IMR-90 (cell line): ENCODE data around the gene TGM4. TPM values are rescaled to one million over a fixed set of nuclear protein-coding genes. Genes with fewer than 3 reads are reported as not detected.

ENCODE experiments used
- ATAC-seq: fragments of 200-7000 bp; cut with Tn5 transposase; 2 replicates; pipeline ENCODE4 v1.9.1; 2020; ENCODE audit warnings: low read depth, mild to moderate bottlenecking, moderate library complexity
- BruUV-seq: library from RNA; stranded (reverse); fragments of 400-500 nt; replicated peaks from 2 replicates; lab custom pipeline; 2021; lab: Mats Ljungman, UMichigan
- CTCF ChIA-PET: fragments of 300-600 bp; formaldehyde crosslinking; extraction: SDS; loops from one replicate; lab custom pipeline; 2021; ENCODE audit warnings: antibody characterized with exemption; lab: Yijun Ruan, JAX
- POLR2A ChIA-PET: fragments of 300-600 bp; sonication (Branson Sonifier 250); formaldehyde crosslinking; loops from one replicate; lab custom pipeline; 2022; ENCODE audit warnings: antibody characterized with exemption; ENCODE audit not compliant: unreplicated experiment; lab: Charles Lee
- DNase-seq: peaks from one replicate; pipeline ENCODE4 v3.0.0; 2013
- H2AFZ ChIP-seq: replicated peaks from 2 replicates; pipeline ENCODE3; 2013; ENCODE audit warnings: low read length, mild to moderate bottlenecking; ENCODE audit not compliant: poor library complexity
- H2AK5ac ChIP-seq: 2 replicates; pipeline ENCODE4 v1.6.1; 2013; ENCODE audit warnings: low read depth, low read length, inconsistent platforms
- H2AK9ac ChIP-seq: replicated peaks from 2 replicates; pipeline ENCODE3; 2013; ENCODE audit warnings: mild to moderate bottlenecking, low read depth, low read length, moderate library complexity; ENCODE audit not compliant: poor library complexity
- H2BK120ac ChIP-seq: 2 replicates; pipeline ENCODE4 v1.6.1; 2013; ENCODE audit warnings: low read depth, low read length, inconsistent platforms
- H2BK15ac ChIP-seq: 3 replicates; pipeline ENCODE4 v1.6.1; 2013; ENCODE audit warnings: low read depth, low read length, inconsistent platforms
- H2BK20ac ChIP-seq: 2 replicates; pipeline ENCODE4 v1.6.1; 2013; ENCODE audit warnings: low read depth, mild to moderate bottlenecking, inconsistent platforms, low read length, moderate library complexity
- H2BK5ac ChIP-seq: 2 replicates; pipeline ENCODE4 v1.6.1; 2013; ENCODE audit warnings: mild to moderate bottlenecking, low read depth, low read length, inconsistent platforms; ENCODE audit not compliant: poor library complexity, severe bottlenecking
- H3K14ac ChIP-seq: replicated peaks from 2 replicates; pipeline ENCODE4 v1.6.1; 2013; ENCODE audit warnings: low read depth, low read length, inconsistent platforms
- H3K18ac ChIP-seq: 2 replicates; pipeline ENCODE4 v1.6.1; 2013; ENCODE audit warnings: low read depth, low read length, control low read depth
- H3K23ac ChIP-seq: 2 replicates; pipeline ENCODE4 v1.6.1; 2013; ENCODE audit warnings: low read depth, low read length, inconsistent platforms
- H3K27ac ChIP-seq: 2 replicates; pipeline ENCODE4 v1.5.1; 2013; ENCODE audit warnings: mild to moderate bottlenecking, control low read depth, low read length; ENCODE audit not compliant: insufficient read depth
- H3K27me3 ChIP-seq: 2 replicates; pipeline ENCODE4 v1.6.1; 2013; ENCODE audit warnings: low read length; ENCODE audit not compliant: control insufficient read depth, insufficient read depth
- H3K36me3 ChIP-seq: 2 replicates; pipeline ENCODE4 v1.6.1; 2013; ENCODE audit warnings: low read length, mixed read lengths; ENCODE audit not compliant: control insufficient read depth, insufficient read depth
- H3K4ac ChIP-seq: 2 replicates; pipeline ENCODE4 v1.6.1; 2013; ENCODE audit warnings: low read depth, low read length, inconsistent platforms
- H3K4me1 ChIP-seq: 2 replicates; pipeline ENCODE4 v1.6.1; 2013; ENCODE audit warnings: low read length, mixed read lengths; ENCODE audit not compliant: control insufficient read depth, insufficient read depth
- H3K4me2 ChIP-seq: 2 replicates; pipeline ENCODE4 v1.6.1; 2013; ENCODE audit warnings: low read depth, mild to moderate bottlenecking, control low read depth, low read length, moderate library complexity
- H3K4me3 ChIP-seq: 2 replicates; pipeline ENCODE4 v1.5.1; 2013; ENCODE audit warnings: low read depth, mild to moderate bottlenecking, control low read depth, low read length, moderate library complexity; ENCODE audit not compliant: insufficient read depth
- H3K56ac ChIP-seq: 2 replicates; pipeline ENCODE4 v1.6.1; 2013; ENCODE audit warnings: low read length, inconsistent platforms; ENCODE audit not compliant: insufficient read depth; ENCODE audit errors: extremely low read depth
- H3K79me1 ChIP-seq, 2 experiments: 2 replicates each; pipeline ENCODE4 v1.6.1; 2013; ENCODE audit warnings: low read length in 2 of 2, inconsistent platforms in 1 of 2, low read depth in 1 of 2
- H3K9ac ChIP-seq: 2 replicates; pipeline ENCODE4 v1.6.1; 2013; ENCODE audit warnings: low read depth, low read length, control low read depth
- H3K9me1 ChIP-seq: 2 replicates; pipeline ENCODE4 v1.6.1; 2013; ENCODE audit warnings: low read length, inconsistent platforms; ENCODE audit not compliant: insufficient read depth
- H3K9me3 ChIP-seq: 2 replicates; pipeline ENCODE4 v1.6.1; 2013; ENCODE audit warnings: low read length; ENCODE audit not compliant: control insufficient read depth, insufficient read depth
- H4K20me1 ChIP-seq: 2 replicates; pipeline ENCODE4 v1.6.1; 2013; ENCODE audit warnings: low read length, inconsistent platforms; ENCODE audit not compliant: insufficient read depth
- H4K5ac ChIP-seq: 2 replicates; pipeline ENCODE4 v1.6.1; 2013; ENCODE audit warnings: mild to moderate bottlenecking, low read depth, low read length, control low read depth
- H4K8ac ChIP-seq, 2 experiments: 2 replicates each; pipeline ENCODE4 v1.6.1; 2013; ENCODE audit warnings: low read depth in 2 of 2, low read length in 2 of 2, control low read depth in 1 of 2, inconsistent platforms in 1 of 2
- H4K91ac ChIP-seq: 2 replicates; pipeline ENCODE4 v1.6.1; 2013; ENCODE audit warnings: low read depth, low read length, inconsistent platforms; ENCODE audit not compliant: insufficient read depth
- BHLHE40 ChIP-seq: fragments of 150-350 bp; IDR thresholded peaks from 2 replicates; pipeline ENCODE4 v1.6.1; 2016; ENCODE audit warnings: mild to moderate bottlenecking, low read depth, low read length
- CEBPB ChIP-seq: IDR thresholded peaks from 2 replicates; pipeline ENCODE4 v1.6.1; 2012; ENCODE audit warnings: low read depth, low read length, improper control_type of control experiment
- CHD1 ChIP-seq: IDR thresholded peaks from 2 replicates; pipeline ENCODE4 v1.6.1; 2012; ENCODE audit warnings: low read depth, low read length, improper control_type of control experiment
- CTCF ChIP-seq: conservative IDR thresholded peaks from 2 replicates; pipeline ENCODE4 v1.5.1; 2012; ENCODE audit warnings: mild to moderate bottlenecking, low read depth, low read length, improper control_type of control experiment
- MAFK ChIP-seq: IDR thresholded peaks from 2 replicates; pipeline ENCODE4 v1.6.1; 2012; ENCODE audit warnings: low read depth, low read length, improper control_type of control experiment
- NFE2L2 ChIP-seq: fragments of 150-350 bp; IDR thresholded peaks from 2 replicates; pipeline ENCODE4 v1.6.1; 2016; ENCODE audit warnings: low read depth, mild to moderate bottlenecking, low read length
- POLR2A ChIP-seq: IDR thresholded peaks from 2 replicates; pipeline ENCODE4 v1.6.1; 2012; ENCODE audit warnings: mild to moderate bottlenecking, low read depth, low read length
- RCOR1 ChIP-seq: IDR thresholded peaks from 2 replicates; pipeline ENCODE4 v1.6.1; 2012; ENCODE audit warnings: mild to moderate bottlenecking, low read length, improper control_type of control experiment; ENCODE audit not compliant: insufficient replicate concordance
- RFX5 ChIP-seq: IDR thresholded peaks from 2 replicates; pipeline ENCODE4 v1.8.0; 2012; ENCODE audit warnings: low read depth, mild to moderate bottlenecking, low read length, moderate library complexity
- SMC3 ChIP-seq: fragments of 150-350 bp; IDR thresholded peaks from 2 replicates; pipeline ENCODE4 v1.6.1; 2016; ENCODE audit warnings: low read depth, mild to moderate bottlenecking, antibody characterized with exemption, low read length, moderate library complexity
- WGBS, 2 experiments: methylation state at CpG; one replicate each; pipeline versions ENCODE4 v1.1.5 to v1.1.7; 2013; ENCODE audit warnings: missing lambda C conversion rate in 2 of 2; ENCODE audit not compliant: insufficient read length in 1 of 2; ENCODE audit errors: extremely low coverage in 2 of 2; 5-methylcytosine and 5-hydroxymethylcytosine counted together
- dilution Hi-C: fragments of 300-500 bp; cut with HindIII; formaldehyde crosslinking; loops from one replicate; pipeline ENCODE4 v1.14.3; 2018; ENCODE audit warnings: low sequenced_read_pairs; ENCODE audit not compliant: unreplicated experiment
- in situ Hi-C: fragments of 300-500 bp; cut with MboI; formaldehyde crosslinking; loops from 3 replicates; pipeline ENCODE4 v1.14.3; 2019; ENCODE audit warnings: low sequenced_read_pairs, inconsistent platforms, mixed read lengths
- intact Hi-C: fragments of 100-400 bp; cut with micrococcal nuclease; formaldehyde crosslinking; loops from 2 replicates; pipeline ENCODE4 v1.10.0; 2022
- polyA plus RNA-seq, 3 experiments: library from polyadenylated mRNA; depleted of rRNA; stranded (reverse); fragments of >200 nt; gene quantifications; 2 replicates each; pipeline ENCODE4 v1.2.3, GENCODE V29; 2012; ENCODE audit warnings: low replicate concordance in 1 of 3
- total RNA-seq: library from RNA; depleted of rRNA; stranded (reverse); fragments of >200 nt; gene quantifications from 2 replicates; pipeline ENCODE4 v1.2.3, GENCODE V29; 2012
- TF ChIP-seq, protein P1 (sequence below): fragments of 150-350 bp; IDR thresholded peaks from 2 replicates; pipeline ENCODE4 v1.6.1; 2017; ENCODE audit warnings: mild to moderate bottlenecking, antibody characterized with exemption, low read length, low read depth

TGM4 gene
- total and polyA plus RNA-seq, 2 of the 4 experiments (the other 2 are of a cell fraction) = under 0.01 to 0.10 TPM

- Histone ChIP-seq H3K56ac (no peak overlapping the region), H3K9me3 (no peaks in the 10 kb centered on the region), H4K5ac (no peak overlapping the region), H3K9me1 (no peaks in the 10 kb centered on the region), H2AK9ac (no peak overlapping the region), H3K18ac (no peak overlapping the region), H3K4me1 (peaks cover 2% of the 10 kb centered on the region; the same call in 1 of the 2 replicates), H3K79me1 (no peaks in the 10 kb centered on the region), H3K4me3 (no peak overlapping the region), H3K27me3 (no peaks in the 10 kb centered on the region), H2AFZ (no peak overlapping the region), H3K4ac (no peak overlapping the region), H4K91ac (no peak overlapping the region), H3K27ac (no peak overlapping the region), H2AK5ac (no peak overlapping the region), H2BK15ac (no peak overlapping the region), H2BK120ac (no peak overlapping the region), H3K36me3 (no peaks in the 10 kb centered on the region), H4K20me1 (no peaks in the 10 kb centered on the region), H2BK20ac (no peak overlapping the region), H3K23ac (no peak overlapping the region), H3K9ac (no peak overlapping the region), H3K4me2 (no peak overlapping the region), H3K14ac (no peak overlapping the region), H4K8ac (no peak overlapping the region), H2BK5ac (no peak overlapping the region)
- dilution Hi-C loops = no loop called here
- in situ Hi-C loops = loop anchor here (25.0 kb wide), 1 partner anchor 540 kb away; the partner anchor contains the start of gene TCAIM
- intact Hi-C loops = no loop called here
- 100% methylated on average over 1 of the region's 3 CpGs; no CpG with 5 or more reads in 1 of the 2 experiments for WGBS, 2 experiments
- ChIA-PET CTCF (no interaction called here), POLR2A (no interaction called here)
- TF ChIP-seq CHD1 (no peak), CEBPB (no peak), POLR2A (no peak), NFE2L2 (no peak), SMC3 (no peak), BHLHE40 (no peak), MAFK (no peak), RCOR1 (no peak), RFX5 (no peak), CTCF (no peak)
- TF ChIP-seq, protein P1, sequence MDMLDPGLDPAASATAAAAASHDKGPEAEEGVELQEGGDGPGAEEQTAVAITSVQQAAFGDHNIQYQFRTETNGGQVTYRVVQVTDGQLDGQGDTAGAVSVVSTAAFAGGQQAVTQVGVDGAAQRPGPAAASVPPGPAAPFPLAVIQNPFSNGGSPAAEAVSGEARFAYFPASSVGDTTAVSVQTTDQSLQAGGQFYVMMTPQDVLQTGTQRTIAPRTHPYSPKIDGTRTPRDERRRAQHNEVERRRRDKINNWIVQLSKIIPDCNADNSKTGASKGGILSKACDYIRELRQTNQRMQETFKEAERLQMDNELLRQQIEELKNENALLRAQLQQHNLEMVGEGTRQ = no peak
- DNase-seq (no peak), ATAC-seq (no peak)
- no TSS peak for BruUV-seq
Measured at GRCh38 chr3:44877333-44877732, 2.9 kb downstream of the TGM4 start.
